Keratinocyte (primary cell): ENCODE results near the gene SHROOM4. TPM values are rescaled to one million over a fixed set of nuclear protein-coding genes. Genes with fewer than 3 reads are reported as not detected.

Source experiments
- DNase-seq: peaks from one replicate; pipeline ENCODE4 v3.0.0-alpha.2; 2011; ENCODE audit warnings: low read depth, missing footprints, low spot score
- FAIRE-seq: peaks from 2 replicates; lab custom pipeline; 2011; peaks lifted over from hg19 to GRCh38; lab: Jason Lieb, UNC
- H2AFZ ChIP-seq: 2 replicates; pipeline ENCODE4 v1.6.0; 2012; ENCODE audit warnings: low read length, control low read depth, inconsistent platforms; ENCODE audit not compliant: control insufficient read depth
- H3K27ac ChIP-seq: 2 replicates; pipeline ENCODE4 v1.5.1; 2011; ENCODE audit warnings: low read length; ENCODE audit not compliant: control insufficient read depth, insufficient read depth
- H3K27me3 ChIP-seq: 3 replicates; pipeline ENCODE4 v1.6.0; 2011; ENCODE audit warnings: low read length; ENCODE audit not compliant: control insufficient read depth, insufficient read depth; ENCODE audit errors: extremely low read depth
- H3K36me3 ChIP-seq, 2 experiments: 2 replicates in 1 of 2; 3 replicates in 1 of 2; pipeline ENCODE4 v1.5.1; 2011; ENCODE audit warnings: low read length in 2 of 2, mild to moderate bottlenecking in 1 of 2; ENCODE audit not compliant: control insufficient read depth in 2 of 2, insufficient read depth in 2 of 2; ENCODE audit errors: extremely low read depth in 1 of 2
- H3K4me1 ChIP-seq: 3 replicates; pipeline ENCODE4 v1.5.1; 2011; ENCODE audit warnings: low read length; ENCODE audit not compliant: control insufficient read depth, insufficient read depth; ENCODE audit errors: extremely low read depth
- H3K4me2 ChIP-seq: 3 replicates; pipeline ENCODE4 v1.6.0; 2011; ENCODE audit warnings: low read depth, low read length; ENCODE audit not compliant: control insufficient read depth, insufficient read depth; ENCODE audit errors: extremely low read depth
- H3K4me3 ChIP-seq, 3 experiments: fragments of 200-600 bp in 1 of 3; sonication (generic) in 1 of 3; 2 replicates in 2 of 3; 3 replicates in 1 of 3; pipeline ENCODE4 v1.5.1; 2011 to 2016; ENCODE audit warnings: low read length in 3 of 3, mild to moderate bottlenecking in 3 of 3, control low read depth in 2 of 3, inconsistent platforms in 1 of 3, low read depth in 1 of 3, mixed read lengths in 1 of 3, mixed run types in 1 of 3, moderate library complexity in 1 of 3; ENCODE audit not compliant: control insufficient read depth in 2 of 3, insufficient read depth in 2 of 3; ENCODE audit errors: extremely low read depth in 1 of 3
- H3K79me2 ChIP-seq: 2 replicates; pipeline ENCODE4 v1.6.0; 2012; ENCODE audit warnings: low read length; ENCODE audit not compliant: control insufficient read depth, insufficient read depth
- H3K9ac ChIP-seq: 3 replicates; pipeline ENCODE4 v1.6.0; 2011; ENCODE audit warnings: low read length; ENCODE audit not compliant: control insufficient read depth, insufficient read depth; ENCODE audit errors: extremely low read depth
- H3K9me1 ChIP-seq: 3 replicates; pipeline ENCODE4 v1.6.0; 2011; ENCODE audit warnings: low read length; ENCODE audit not compliant: control insufficient read depth, insufficient read depth; ENCODE audit errors: extremely low read depth
- H3K9me3 ChIP-seq: 2 replicates; pipeline ENCODE4 v1.5.1; 2012; ENCODE audit warnings: low read depth, low read length; ENCODE audit not compliant: control insufficient read depth
- H4K20me1 ChIP-seq: 3 replicates; pipeline ENCODE4 v1.6.0; 2011; ENCODE audit warnings: low read length; ENCODE audit not compliant: control insufficient read depth, insufficient read depth; ENCODE audit errors: extremely low read depth
- EZH2 ChIP-seq: IDR thresholded peaks from one replicate; pipeline ENCODE4 v1.6.1; 2012; ENCODE audit warnings: inconsistent platforms, mild to moderate bottlenecking, low read length, moderate library complexity
- dilution Hi-C: fragments of 300-500 bp; cut with MboI; formaldehyde crosslinking; loops from one replicate; pipeline ENCODE4 v1.7.0; 2020; ENCODE audit warnings: low sequenced_read_pairs; ENCODE audit not compliant: extremely low pct_ligation_motif_present
- polyA plus RNA-seq, 5 experiments: library from polyadenylated mRNA; depleted of rRNA in 3 of 5; stranded (reverse) in 3 of 5; stranded (forward) in 1 of 5; unstranded in 1 of 5; fragments of >200 nt; gene quantifications; 1 replicate in 1 of 5; 2 replicates in 3 of 5; 3 replicates in 1 of 5; pipeline versions ENCODE4 v1.2.1 to v1.2.3, GENCODE V29; 2011 to 2012; ENCODE audit warnings: missing spikeins in 2 of 5, low read depth in 1 of 5, low replicate concordance in 1 of 5
- TF ChIP-seq, protein P1 (sequence below), 3 experiments: IDR thresholded peaks in 1 of 3; conservative IDR thresholded peaks in 1 of 3; optimal IDR thresholded peaks in 1 of 3; 2 replicates in 2 of 3; 3 replicates in 1 of 3; pipeline versions ENCODE3 to v1.5.1; 2011; ENCODE audit warnings: low read length in 3 of 3, mild to moderate bottlenecking in 3 of 3, moderate library complexity in 2 of 3, control low read depth in 1 of 3, inconsistent platforms in 1 of 3; ENCODE audit not compliant: insufficient read depth in 2 of 3; ENCODE audit errors: extremely low read depth in 1 of 3

The SHROOM4 gene
- polyA plus RNA-seq, 1 donor (not counting 4 experiments of a cell fraction or from before 2014, with no cell fraction given), result 0.50 TPM

DNA sequence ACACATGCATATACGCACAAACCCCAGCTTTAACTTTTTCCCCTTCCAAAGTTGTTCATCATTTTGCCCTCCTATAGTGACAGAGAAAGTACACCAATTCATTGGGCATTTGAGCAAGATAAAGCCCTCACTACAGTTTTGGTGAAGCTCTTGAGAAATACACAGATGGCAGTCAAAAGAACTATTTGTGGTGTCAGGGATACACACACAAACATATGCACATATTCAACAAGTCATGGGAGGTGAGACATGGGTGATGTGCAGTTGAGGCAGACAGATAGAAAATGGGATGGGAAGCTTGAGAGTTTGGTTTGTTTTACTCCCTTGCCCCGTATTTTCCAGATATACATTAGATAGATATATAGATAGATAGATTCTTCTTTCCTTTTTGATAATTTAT lies 11.8 kb upstream of the SHROOM4 start:
- no peak overlapping the region for H3K27ac ChIP-seq
- TF ChIP-seq, protein P1, sequence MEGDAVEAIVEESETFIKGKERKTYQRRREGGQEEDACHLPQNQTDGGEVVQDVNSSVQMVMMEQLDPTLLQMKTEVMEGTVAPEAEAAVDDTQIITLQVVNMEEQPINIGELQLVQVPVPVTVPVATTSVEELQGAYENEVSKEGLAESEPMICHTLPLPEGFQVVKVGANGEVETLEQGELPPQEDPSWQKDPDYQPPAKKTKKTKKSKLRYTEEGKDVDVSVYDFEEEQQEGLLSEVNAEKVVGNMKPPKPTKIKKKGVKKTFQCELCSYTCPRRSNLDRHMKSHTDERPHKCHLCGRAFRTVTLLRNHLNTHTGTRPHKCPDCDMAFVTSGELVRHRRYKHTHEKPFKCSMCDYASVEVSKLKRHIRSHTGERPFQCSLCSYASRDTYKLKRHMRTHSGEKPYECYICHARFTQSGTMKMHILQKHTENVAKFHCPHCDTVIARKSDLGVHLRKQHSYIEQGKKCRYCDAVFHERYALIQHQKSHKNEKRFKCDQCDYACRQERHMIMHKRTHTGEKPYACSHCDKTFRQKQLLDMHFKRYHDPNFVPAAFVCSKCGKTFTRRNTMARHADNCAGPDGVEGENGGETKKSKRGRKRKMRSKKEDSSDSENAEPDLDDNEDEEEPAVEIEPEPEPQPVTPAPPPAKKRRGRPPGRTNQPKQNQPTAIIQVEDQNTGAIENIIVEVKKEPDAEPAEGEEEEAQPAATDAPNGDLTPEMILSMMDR (optimal IDR thresholded peaks at IDR 0.05 in 1 of 3, IDR thresholded peaks at IDR 0.05 in 1 of 3, conservative IDR thresholded peaks at IDR 0.05 in 1 of 3; ENCODE audit: extremely low read depth in 1 of 3, insufficient read depth in 2 of 3, low read length in 3 of 3), result no peak
- TF ChIP-seq EZH2, result no peak

DNA sequence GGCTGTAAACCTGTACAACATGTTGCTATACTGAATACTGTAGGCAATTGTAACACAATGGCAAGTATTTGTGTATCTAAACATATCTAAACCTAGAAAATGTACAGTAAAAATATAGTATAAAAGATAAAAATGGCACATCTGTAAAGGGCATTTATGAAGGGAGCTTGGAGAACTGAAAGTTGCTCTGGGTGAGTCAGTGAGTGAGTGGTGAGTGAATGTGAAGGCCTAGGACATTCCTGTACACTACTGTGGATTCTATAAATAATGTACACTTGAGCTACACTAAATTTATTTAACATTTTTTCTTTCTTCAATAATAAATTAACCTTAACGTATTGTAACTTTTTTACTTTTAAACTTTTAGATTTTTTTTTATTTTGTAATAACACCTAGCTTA lies 5.0 kb upstream of the SHROOM4 start:
- no peak overlapping the region for H3K4me2 ChIP-seq
- TF ChIP-seq, protein P1 (optimal IDR thresholded peaks at IDR 0.05 in 1 of 3, IDR thresholded peaks at IDR 0.05 in 1 of 3, conservative IDR thresholded peaks at IDR 0.05 in 1 of 3; ENCODE audit: extremely low read depth in 1 of 3, insufficient read depth in 2 of 3, low read length in 3 of 3), result no peak
- no peak for TF ChIP-seq EZH2
- H2AFZ ChIP-seq, result no peak overlapping the region
- no peaks in the 10 kb centered on the region for H3K79me2 ChIP-seq
- no peak overlapping the region for H3K27ac ChIP-seq
- DNase-seq (no peak), FAIRE-seq (no peak)
- H3K9ac ChIP-seq, result no peak overlapping the region
- H3K4me3 ChIP-seq, result no peak overlapping the region
- H3K9me3 ChIP-seq, result no peaks in the 10 kb centered on the region
- no peaks in the 10 kb centered on the region for H3K9me1 ChIP-seq
- H3K36me3 ChIP-seq, result no peaks in the 10 kb centered on the region
- H4K20me1 ChIP-seq, result no peaks in the 10 kb centered on the region
- dilution Hi-C loops, result no loop called here
- H3K4me1 ChIP-seq, result peaks cover 5% of the 10 kb centered on the region
- no peaks in the 10 kb centered on the region for H3K27me3 ChIP-seq

More for the DNA sequence above, 11.8 kb upstream of the SHROOM4 start:
- Histone ChIP-seq H2AFZ (no peak overlapping the region), H4K20me1 (no peaks in the 10 kb centered on the region), H3K9me1 (no peaks in the 10 kb centered on the region), H3K27me3 (no peaks in the 10 kb centered on the region), H3K9ac (no peak overlapping the region), H3K36me3 (no peaks in the 10 kb centered on the region), H3K4me3 (no peak overlapping the region), H3K9me3 (no peaks in the 10 kb centered on the region), H3K4me2 (no peak overlapping the region), H3K4me1 (peaks cover 10% of the 10 kb centered on the region), H3K79me2 (no peaks in the 10 kb centered on the region)
- DNase-seq, result no peak
- dilution Hi-C loops, result no loop called here
- no peak for FAIRE-seq
